Liver (tissue), 3 donors: ENCODE data around the gene PKMYT1.

Experiments used
- FOXA1 ChIP-seq: IDR thresholded peaks from 2 replicates; pipeline ENCODE4 v1.6.1; 2016; ENCODE audit warnings: antibody characterized with exemption
- GABPA ChIP-seq, 2 donors: IDR thresholded peaks in 1 of 2; conservative IDR thresholded peaks in 1 of 2; 2 replicates each; pipeline ENCODE4 v1.6.1; 2016; ENCODE audit warnings: antibody characterized with exemption in 2 of 2, mild to moderate bottlenecking in 1 of 2, moderate library complexity in 1 of 2
- HNF4A ChIP-seq, 2 donors: conservative IDR thresholded peaks; 2 replicates each; pipeline ENCODE4 v1.6.1; 2016; ENCODE audit warnings: antibody characterized with exemption in 2 of 2, mild to moderate bottlenecking in 2 of 2
- JUND ChIP-seq, 2 donors: IDR thresholded peaks; 2 replicates each; pipeline ENCODE4 v1.6.1; 2016; ENCODE audit warnings: antibody characterized with exemption in 2 of 2
- RAD21 ChIP-seq, 2 donors: IDR thresholded peaks; 2 replicates each; pipeline ENCODE4 v1.6.1; 2016; ENCODE audit warnings: antibody characterized with exemption in 2 of 2, mild to moderate bottlenecking in 2 of 2
- REST ChIP-seq: IDR thresholded peaks from 2 replicates; pipeline ENCODE4 v1.6.1; 2016; ENCODE audit warnings: antibody characterized with exemption, mild to moderate bottlenecking
- SP1 ChIP-seq: IDR thresholded peaks from 2 replicates; pipeline ENCODE4 v1.6.1; 2018; ENCODE audit warnings: antibody characterized with exemption, mild to moderate bottlenecking
- TAF1 ChIP-seq: conservative IDR thresholded peaks from 2 replicates; pipeline ENCODE4 v1.6.1; 2016; ENCODE audit warnings: antibody characterized with exemption, mild to moderate bottlenecking
- YY1 ChIP-seq: IDR thresholded peaks from 2 replicates; pipeline ENCODE4 v1.6.1; 2016; ENCODE audit warnings: antibody characterized with exemption, mild to moderate bottlenecking
- TF ChIP-seq, protein P1 (sequence below): fragments of 150-350 bp; IDR thresholded peaks from 2 replicates; pipeline ENCODE4 v1.5.1; 2017; ENCODE audit warnings: improper control_type of control experiment, low read depth, low read length; ENCODE audit not compliant: missing input control
- donor health status: healthy.
- donor health status: healthy.

DNA sequence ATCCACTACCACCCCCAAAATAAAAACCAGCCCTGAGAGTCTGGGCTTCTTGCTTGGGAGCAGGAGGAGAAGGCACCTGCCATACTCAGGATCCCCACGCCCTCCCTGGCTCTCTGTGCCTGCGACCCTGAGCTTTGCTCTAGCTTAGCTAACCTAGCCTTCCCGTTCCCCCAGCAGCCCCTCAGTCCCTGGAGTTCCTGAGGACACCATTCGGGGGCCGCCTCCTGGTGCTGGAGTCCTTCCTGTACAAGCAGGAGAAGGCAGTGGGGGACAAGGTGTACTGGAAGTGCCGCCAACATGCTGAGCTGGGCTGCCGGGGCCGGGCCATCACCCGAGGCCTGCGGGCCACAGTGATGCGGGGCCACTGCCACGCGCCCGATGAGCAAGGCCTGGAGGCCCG lies 50.0 kb downstream of the PKMYT1 start:
- TF ChIP-seq, protein P1, sequence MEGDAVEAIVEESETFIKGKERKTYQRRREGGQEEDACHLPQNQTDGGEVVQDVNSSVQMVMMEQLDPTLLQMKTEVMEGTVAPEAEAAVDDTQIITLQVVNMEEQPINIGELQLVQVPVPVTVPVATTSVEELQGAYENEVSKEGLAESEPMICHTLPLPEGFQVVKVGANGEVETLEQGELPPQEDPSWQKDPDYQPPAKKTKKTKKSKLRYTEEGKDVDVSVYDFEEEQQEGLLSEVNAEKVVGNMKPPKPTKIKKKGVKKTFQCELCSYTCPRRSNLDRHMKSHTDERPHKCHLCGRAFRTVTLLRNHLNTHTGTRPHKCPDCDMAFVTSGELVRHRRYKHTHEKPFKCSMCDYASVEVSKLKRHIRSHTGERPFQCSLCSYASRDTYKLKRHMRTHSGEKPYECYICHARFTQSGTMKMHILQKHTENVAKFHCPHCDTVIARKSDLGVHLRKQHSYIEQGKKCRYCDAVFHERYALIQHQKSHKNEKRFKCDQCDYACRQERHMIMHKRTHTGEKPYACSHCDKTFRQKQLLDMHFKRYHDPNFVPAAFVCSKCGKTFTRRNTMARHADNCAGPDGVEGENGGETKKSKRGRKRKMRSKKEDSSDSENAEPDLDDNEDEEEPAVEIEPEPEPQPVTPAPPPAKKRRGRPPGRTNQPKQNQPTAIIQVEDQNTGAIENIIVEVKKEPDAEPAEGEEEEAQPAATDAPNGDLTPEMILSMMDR, result no peak
- TF ChIP-seq TAF1 (no peak), REST (no peak), YY1 (no peak), GABPA (IDR thresholded peaks at IDR 0.05 in 1 of 2, conservative IDR thresholded peaks at IDR 0.05 in 1 of 2) (no peak), RAD21 (IDR thresholded peaks at IDR 0.05) (no peak), HNF4A (conservative IDR thresholded peaks at IDR 0.05) (no peak), JUND (IDR thresholded peaks at IDR 0.05) (no peak), SP1 (no peak), FOXA1 (no peak)
